HepG2 (cell line): ENCODE results near the gene SIKE1. TPM values are rescaled to one million over a fixed set of nuclear protein-coding genes. Genes with fewer than 3 reads are reported as not detected.

ENCODE experiments used
- ARNT2 ChIP-seq: sonication (generic); formaldehyde crosslinking; IDR thresholded peaks from 2 replicates; pipeline ENCODE4 v1.8.0; 2022; ENCODE audit warnings: mild to moderate bottlenecking, low read depth, missing genetic modification reagents, moderate library complexity
- ASH2L ChIP-seq: fragments of 300-600, 200-600 bp; sonication (generic); IDR thresholded peaks from 2 replicates; pipeline ENCODE4 v1.7.0; 2017; ENCODE audit warnings: low read depth, mild to moderate bottlenecking, moderate library complexity, mixed read lengths, low read length; ENCODE audit not compliant: insufficient read length
- BCL6 ChIP-seq: IDR thresholded peaks from 2 replicates; pipeline ENCODE4 v1.6.1; 2016; ENCODE audit warnings: missing genetic modification reagents, missing compliant biosample characterization
- DPF2 ChIP-seq: sonication (generic); formaldehyde crosslinking; IDR thresholded peaks from 2 replicates; pipeline ENCODE4 v1.4.0; 2020; ENCODE audit warnings: mild to moderate bottlenecking, low read depth, missing genetic modification reagents, borderline replicate concordance
- HOXA3 ChIP-seq: sonication (generic); formaldehyde crosslinking; IDR thresholded peaks from 2 replicates; pipeline ENCODE4 v1.5.0; 2020; ENCODE audit warnings: missing genetic modification reagents
- IRX3 ChIP-seq: sonication (generic); formaldehyde crosslinking; IDR thresholded peaks from 2 replicates; pipeline ENCODE4 v1.8.1; 2023; ENCODE audit warnings: mild to moderate bottlenecking, low read depth, missing genetic modification reagents, borderline replicate concordance
- JARID2 ChIP-seq: sonication (generic); formaldehyde crosslinking; IDR thresholded peaks from 2 replicates; pipeline ENCODE4 v1.8.1; 2023; ENCODE audit warnings: missing genetic modification reagents, inconsistent platforms; ENCODE audit not compliant: insufficient replicate concordance
- MAF1 ChIP-seq: sonication (generic); formaldehyde crosslinking; IDR thresholded peaks from 2 replicates; pipeline ENCODE4 v1.5.0; 2020; ENCODE audit warnings: missing genetic modification reagents, borderline replicate concordance
- PLRG1 ChIP-seq: fragments of 450-650 bp; conservative IDR thresholded peaks from 2 replicates; pipeline ENCODE4 v1.6.1; 2016
- RBM22 ChIP-seq: fragments of 200-400 bp; formaldehyde crosslinking; optimal IDR thresholded peaks from 2 replicates; pipeline ENCODE3; 2017; ENCODE audit warnings: mild to moderate bottlenecking, low read length, moderate library complexity
- ZBTB1 ChIP-seq: sonication (generic); formaldehyde crosslinking; IDR thresholded peaks from 2 replicates; pipeline ENCODE4 v1.4.0; 2020; ENCODE audit warnings: missing genetic modification reagents, borderline replicate concordance
- ZNF10 ChIP-seq: sonication (generic); formaldehyde crosslinking; IDR thresholded peaks from 2 replicates; pipeline ENCODE4 v1.4.0; 2020; ENCODE audit warnings: mild to moderate bottlenecking, low read depth, missing genetic modification reagents, borderline replicate concordance
- ZNF232 ChIP-seq: sonication (generic); formaldehyde crosslinking; IDR thresholded peaks from 2 replicates; pipeline ENCODE4 v1.4.0; 2020; ENCODE audit warnings: missing genetic modification reagents, borderline replicate concordance
- ZNF331 ChIP-seq: sonication (generic); formaldehyde crosslinking; IDR thresholded peaks from 2 replicates; pipeline ENCODE4 v1.4.0; 2020; ENCODE audit warnings: missing genetic modification reagents
- ZNF343 ChIP-seq: sonication (generic); formaldehyde crosslinking; IDR thresholded peaks from 2 replicates; pipeline ENCODE4 v1.4.0; 2020; ENCODE audit warnings: mild to moderate bottlenecking, missing genetic modification reagents
- ZNF501 ChIP-seq: sonication (generic); formaldehyde crosslinking; IDR thresholded peaks from 2 replicates; pipeline ENCODE4 v1.5.1; 2020; ENCODE audit warnings: mild to moderate bottlenecking, moderate library complexity, missing genetic modification reagents
- polyA plus RNA-seq, 8 experiments: library from polyadenylated mRNA; depleted of rRNA in 3 of 8; stranded (reverse) in 7 of 8; unstranded in 1 of 8; fragments of >200 nt; fragmentation: Illumina TruSeq in 4 of 8; extraction: Trizol in 4 of 8; gene quantifications; 2 replicates each; pipeline versions ENCODE4 v1.2.1 to v1.2.3, GENCODE V29; 2011 to 2016; ENCODE audit warnings: low read depth in 4 of 8, missing spikeins in 1 of 8, mixed read lengths in 1 of 8; ENCODE audit not compliant: insufficient read depth in 1 of 8
- total RNA-seq, 5 experiments: library from RNA; depleted of rRNA; stranded (reverse); fragments of >200 nt; fragmentation: Illumina TruSeq; extraction: Trizol; gene quantifications; 2 replicates each; pipeline ENCODE4 v1.2.3, GENCODE V29; 2016; ENCODE audit warnings: low read depth in 1 of 5
- TF ChIP-seq, protein P1 (sequence below): sonication (generic); formaldehyde crosslinking; IDR thresholded peaks from 2 replicates; pipeline ENCODE4 v1.4.0; 2020; ENCODE audit warnings: missing genetic modification reagents
- TF ChIP-seq, protein P2 (sequence below): sonication (generic); formaldehyde crosslinking; IDR thresholded peaks from 2 replicates; pipeline ENCODE4 v1.4.0; 2020; ENCODE audit warnings: missing genetic modification reagents, borderline replicate concordance
- TF ChIP-seq, protein P3 (sequence below): sonication (generic); formaldehyde crosslinking; IDR thresholded peaks from 2 replicates; pipeline ENCODE4 v1.4.0; 2020; ENCODE audit warnings: mild to moderate bottlenecking, missing genetic modification reagents

The SIKE1 gene
- total and polyA plus RNA-seq, 2 of the 13 experiments (the other 11 are each of a cell fraction or from before 2014, with no cell fraction given): 36.5 to 58.4 TPM

DNA sequence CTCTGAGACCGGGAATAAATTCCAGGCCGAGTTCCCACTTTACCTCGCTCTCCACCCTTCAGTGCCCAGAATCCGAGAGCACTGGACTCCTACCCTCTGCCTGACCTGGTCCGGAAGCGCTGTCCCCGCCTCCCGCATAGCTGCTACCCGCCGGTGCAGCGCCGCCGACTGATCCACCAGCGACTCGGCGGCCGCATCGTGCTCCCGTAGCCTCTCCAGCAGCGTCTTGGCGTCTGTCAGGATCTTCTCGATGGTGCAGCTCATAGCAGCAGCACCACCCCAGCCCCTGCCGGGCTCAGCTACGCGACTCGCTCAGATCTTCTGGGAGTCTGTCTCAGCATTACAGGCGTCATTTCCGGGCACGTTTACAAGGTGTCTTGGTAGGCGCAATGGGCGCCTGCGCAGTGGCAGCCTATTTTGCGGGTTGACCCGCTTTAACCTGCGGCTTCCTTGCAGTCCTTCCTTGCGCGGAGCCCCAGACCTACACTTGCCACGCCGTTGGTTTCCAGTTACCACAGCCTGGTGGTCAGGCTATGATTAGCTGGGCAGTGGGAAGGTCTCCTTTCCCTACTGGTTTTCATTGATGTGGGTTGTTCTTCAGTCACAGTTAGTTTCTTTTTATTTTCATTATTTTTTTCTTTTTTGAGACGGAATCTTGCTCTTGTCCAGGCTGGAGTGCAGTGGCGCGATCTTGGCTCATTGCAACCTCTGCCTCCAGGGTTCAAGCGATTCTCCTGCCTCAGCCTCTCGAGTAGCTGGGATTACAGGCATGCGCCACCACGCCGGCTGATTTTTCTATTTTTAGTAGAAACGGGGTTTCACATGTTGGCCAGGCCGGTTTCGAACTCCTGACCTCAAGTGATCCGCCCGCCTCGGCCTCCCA, at the start of gene SIKE1 (continued):
- TF ChIP-seq, protein P1, sequence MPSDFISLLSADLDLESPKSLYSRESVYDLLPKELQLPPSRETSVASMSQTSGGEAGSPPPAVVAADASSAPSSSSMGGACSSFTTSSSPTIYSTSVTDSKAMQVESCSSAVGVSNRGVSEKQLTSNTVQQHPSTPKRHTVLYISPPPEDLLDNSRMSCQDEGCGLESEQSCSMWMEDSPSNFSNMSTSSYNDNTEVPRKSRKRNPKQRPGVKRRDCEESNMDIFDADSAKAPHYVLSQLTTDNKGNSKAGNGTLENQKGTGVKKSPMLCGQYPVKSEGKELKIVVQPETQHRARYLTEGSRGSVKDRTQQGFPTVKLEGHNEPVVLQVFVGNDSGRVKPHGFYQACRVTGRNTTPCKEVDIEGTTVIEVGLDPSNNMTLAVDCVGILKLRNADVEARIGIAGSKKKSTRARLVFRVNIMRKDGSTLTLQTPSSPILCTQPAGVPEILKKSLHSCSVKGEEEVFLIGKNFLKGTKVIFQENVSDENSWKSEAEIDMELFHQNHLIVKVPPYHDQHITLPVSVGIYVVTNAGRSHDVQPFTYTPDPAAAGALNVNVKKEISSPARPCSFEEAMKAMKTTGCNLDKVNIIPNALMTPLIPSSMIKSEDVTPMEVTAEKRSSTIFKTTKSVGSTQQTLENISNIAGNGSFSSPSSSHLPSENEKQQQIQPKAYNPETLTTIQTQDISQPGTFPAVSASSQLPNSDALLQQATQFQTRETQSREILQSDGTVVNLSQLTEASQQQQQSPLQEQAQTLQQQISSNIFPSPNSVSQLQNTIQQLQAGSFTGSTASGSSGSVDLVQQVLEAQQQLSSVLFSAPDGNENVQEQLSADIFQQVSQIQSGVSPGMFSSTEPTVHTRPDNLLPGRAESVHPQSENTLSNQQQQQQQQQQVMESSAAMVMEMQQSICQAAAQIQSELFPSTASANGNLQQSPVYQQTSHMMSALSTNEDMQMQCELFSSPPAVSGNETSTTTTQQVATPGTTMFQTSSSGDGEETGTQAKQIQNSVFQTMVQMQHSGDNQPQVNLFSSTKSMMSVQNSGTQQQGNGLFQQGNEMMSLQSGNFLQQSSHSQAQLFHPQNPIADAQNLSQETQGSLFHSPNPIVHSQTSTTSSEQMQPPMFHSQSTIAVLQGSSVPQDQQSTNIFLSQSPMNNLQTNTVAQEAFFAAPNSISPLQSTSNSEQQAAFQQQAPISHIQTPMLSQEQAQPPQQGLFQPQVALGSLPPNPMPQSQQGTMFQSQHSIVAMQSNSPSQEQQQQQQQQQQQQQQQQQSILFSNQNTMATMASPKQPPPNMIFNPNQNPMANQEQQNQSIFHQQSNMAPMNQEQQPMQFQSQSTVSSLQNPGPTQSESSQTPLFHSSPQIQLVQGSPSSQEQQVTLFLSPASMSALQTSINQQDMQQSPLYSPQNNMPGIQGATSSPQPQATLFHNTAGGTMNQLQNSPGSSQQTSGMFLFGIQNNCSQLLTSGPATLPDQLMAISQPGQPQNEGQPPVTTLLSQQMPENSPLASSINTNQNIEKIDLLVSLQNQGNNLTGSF (CRISPR knock-in tag): 0 out of 2 replicates have a peak, but pooled peaks have one; percentile 72
- TF ChIP-seq PLRG1 (no peak), ZNF232 (peak; percentile 85; the same call in 1 of the 2 replicates), ZNF343 (CRISPR knock-in tag) (peak; percentile 82; the same call in 1 of the 2 replicates), BCL6 (peak; percentile 31; the same call in 1 of the 2 replicates), ZNF501 (peak; percentile 90), DPF2 (CRISPR knock-in tag) (peak; percentile 41; the same call in 1 of the 2 replicates), JARID2 (CRISPR knock-in tag) (peak; percentile 22), ZBTB1 (no peak), MAF1 (no peak), ZNF10 (no peak), ZNF331 (CRISPR knock-in tag) (peak; percentile 86), HOXA3 (CRISPR knock-in tag) (peak; percentile 91), ASH2L (peak; percentile 83), ARNT2 (CRISPR knock-in tag) (peak; percentile 86), RBM22 (no peak), IRX3 (CRISPR knock-in tag) (peak; percentile 87; the same call in 1 of the 2 replicates)
- TF ChIP-seq, protein P2, sequence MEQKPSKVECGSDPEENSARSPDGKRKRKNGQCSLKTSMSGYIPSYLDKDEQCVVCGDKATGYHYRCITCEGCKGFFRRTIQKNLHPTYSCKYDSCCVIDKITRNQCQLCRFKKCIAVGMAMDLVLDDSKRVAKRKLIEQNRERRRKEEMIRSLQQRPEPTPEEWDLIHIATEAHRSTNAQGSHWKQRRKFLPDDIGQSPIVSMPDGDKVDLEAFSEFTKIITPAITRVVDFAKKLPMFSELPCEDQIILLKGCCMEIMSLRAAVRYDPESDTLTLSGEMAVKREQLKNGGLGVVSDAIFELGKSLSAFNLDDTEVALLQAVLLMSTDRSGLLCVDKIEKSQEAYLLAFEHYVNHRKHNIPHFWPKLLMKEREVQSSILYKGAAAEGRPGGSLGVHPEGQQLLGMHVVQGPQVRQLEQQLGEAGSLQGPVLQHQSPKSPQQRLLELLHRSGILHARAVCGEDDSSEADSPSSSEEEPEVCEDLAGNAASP (CRISPR knock-in tag): peak; percentile 84; the same call in 1 of the 2 replicates
- TF ChIP-seq, protein P3, sequence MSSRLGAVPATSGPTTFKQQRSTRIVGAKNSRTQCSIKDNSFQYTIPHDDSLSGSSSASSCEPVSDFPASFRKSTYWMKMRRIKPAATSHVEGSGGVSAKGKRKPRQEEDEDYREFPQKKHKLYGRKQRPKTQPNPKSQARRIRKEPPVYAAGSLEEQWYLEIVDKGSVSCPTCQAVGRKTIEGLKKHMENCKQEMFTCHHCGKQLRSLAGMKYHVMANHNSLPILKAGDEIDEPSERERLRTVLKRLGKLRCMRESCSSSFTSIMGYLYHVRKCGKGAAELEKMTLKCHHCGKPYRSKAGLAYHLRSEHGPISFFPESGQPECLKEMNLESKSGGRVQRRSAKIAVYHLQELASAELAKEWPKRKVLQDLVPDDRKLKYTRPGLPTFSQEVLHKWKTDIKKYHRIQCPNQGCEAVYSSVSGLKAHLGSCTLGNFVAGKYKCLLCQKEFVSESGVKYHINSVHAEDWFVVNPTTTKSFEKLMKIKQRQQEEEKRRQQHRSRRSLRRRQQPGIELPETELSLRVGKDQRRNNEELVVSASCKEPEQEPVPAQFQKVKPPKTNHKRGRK: no peak
